Neural cell (in vitro differentiated cells): ENCODE results near the gene HPCA. TPM values are rescaled to one million over a fixed set of nuclear protein-coding genes. Genes with fewer than 3 reads are reported as not detected.

Experiments
- H2AFZ ChIP-seq: fragments of 200-600, 300-800 bp; sonication (generic), shearing (Covaris generic); 2 replicates; pipeline ENCODE4 v1.6.0; 2014; ENCODE audit warnings: low read depth, mild to moderate bottlenecking, antibody characterized with exemption, low read length, moderate library complexity
- H3F3A ChIP-seq: fragments of 200-600 bp; shearing (Covaris generic); 2 replicates; pipeline ENCODE4 v1.6.1; 2016; ENCODE audit warnings: mild to moderate bottlenecking, moderate library complexity, mixed read lengths, antibody characterized with exemption, low read length; ENCODE audit not compliant: insufficient read depth, poor library complexity, severe bottlenecking
- H3K27ac ChIP-seq: fragments of 200-600, 300-800 bp; sonication (generic), shearing (Covaris generic); 2 replicates; pipeline ENCODE4 v1.5.1; 2014; ENCODE audit warnings: mild to moderate bottlenecking, low read length, moderate library complexity
- H3K27me3 ChIP-seq: fragments of 300-800, 200-600 bp; sonication (generic), shearing (Covaris generic); 2 replicates; pipeline ENCODE4 v1.6.0; 2014; ENCODE audit warnings: mild to moderate bottlenecking, low read depth, low read length, moderate library complexity; ENCODE audit not compliant: insufficient read depth
- H3K36me3 ChIP-seq: fragments of 300-800, 200-600 bp; sonication (generic), shearing (Covaris generic); 2 replicates; pipeline ENCODE4 v1.5.1; 2014; ENCODE audit warnings: mild to moderate bottlenecking, antibody characterized with exemption, low read length, moderate library complexity; ENCODE audit not compliant: insufficient read depth
- H3K4me2 ChIP-seq: fragments of 300-800, 200-600 bp; sonication (generic), shearing (Covaris generic); 2 replicates; pipeline ENCODE4 v1.6.0; 2014; ENCODE audit warnings: mild to moderate bottlenecking, low read length
- H3K4me3 ChIP-seq: fragments of 300-800, 200-600 bp; sonication (generic), shearing (Covaris generic); 2 replicates; pipeline ENCODE4 v1.5.1; 2014; ENCODE audit warnings: mild to moderate bottlenecking, low read length, moderate library complexity
- H3K79me2 ChIP-seq: fragments of 200-600 bp; shearing (Covaris generic); replicated peaks from 2 replicates; pipeline ENCODE4 v1.6.0; 2014; ENCODE audit warnings: mild to moderate bottlenecking, low read length, moderate library complexity; ENCODE audit not compliant: insufficient read depth
- H3K9ac ChIP-seq: fragments of 300-800, 200-600 bp; sonication (generic), shearing (Covaris generic); 2 replicates; pipeline ENCODE4 v1.6.1; 2016; ENCODE audit warnings: mild to moderate bottlenecking, low read length, mixed read lengths
- H3K9me2 ChIP-seq: fragments of 200-600 bp; shearing (Covaris generic); 2 replicates; pipeline ENCODE4 v1.6.1; 2016; ENCODE audit warnings: mild to moderate bottlenecking, low read length, mixed read lengths; ENCODE audit not compliant: insufficient read depth
- H3K9me3 ChIP-seq: fragments of 200-600, 300-800 bp; sonication (generic), shearing (Covaris generic); 2 replicates; pipeline ENCODE4 v1.6.1; 2016; ENCODE audit warnings: mild to moderate bottlenecking, mixed run types, low read length, moderate library complexity, mixed read lengths
- H4K20me1 ChIP-seq: fragments of 200-600 bp; shearing (Covaris generic); 2 replicates; pipeline ENCODE4 v1.6.1; 2016; ENCODE audit warnings: mild to moderate bottlenecking, mixed run types; ENCODE audit not compliant: insufficient read depth
- CTCF ChIP-seq: fragments of 450-650 bp; IDR thresholded peaks from 2 replicates; pipeline ENCODE4 v1.5.1; 2014; ENCODE audit warnings: antibody characterized with exemption, mild to moderate bottlenecking, moderate library complexity; ENCODE audit not compliant: poor library complexity, severe bottlenecking
- EP300 ChIP-seq: fragments of 450-650 bp; conservative IDR thresholded peaks from 2 replicates; pipeline ENCODE4 v1.6.1; 2014; ENCODE audit warnings: antibody characterized with exemption, mild to moderate bottlenecking, moderate library complexity; ENCODE audit not compliant: poor library complexity, severe bottlenecking
- POLR2AphosphoS5 ChIP-seq: IDR thresholded peaks from 2 replicates; pipeline ENCODE4 v1.6.1; 2012
- RAD21 ChIP-seq: fragments of 450-650 bp; conservative IDR thresholded peaks from 2 replicates; pipeline ENCODE4 v1.6.1; 2014; ENCODE audit warnings: antibody characterized with exemption, mild to moderate bottlenecking, moderate library complexity
- REST ChIP-seq: IDR thresholded peaks from 2 replicates; pipeline ENCODE4 v1.6.1; 2012; ENCODE audit warnings: borderline replicate concordance
- SMC3 ChIP-seq: fragments of 450-650 bp; conservative IDR thresholded peaks from 2 replicates; pipeline ENCODE4 v1.6.1; 2014; ENCODE audit warnings: antibody characterized with exemption, mild to moderate bottlenecking, moderate library complexity; ENCODE audit not compliant: poor library complexity
- polyA plus RNA-seq: library from polyadenylated mRNA; depleted of rRNA; stranded (reverse); fragments of >200 nt; gene quantifications from 2 replicates; pipeline ENCODE4 v1.2.3, GENCODE V29; 2014

HPCA gene
- polyA plus RNA-seq, 1 donor from 2014 or later = 1.9 TPM

DNA sequence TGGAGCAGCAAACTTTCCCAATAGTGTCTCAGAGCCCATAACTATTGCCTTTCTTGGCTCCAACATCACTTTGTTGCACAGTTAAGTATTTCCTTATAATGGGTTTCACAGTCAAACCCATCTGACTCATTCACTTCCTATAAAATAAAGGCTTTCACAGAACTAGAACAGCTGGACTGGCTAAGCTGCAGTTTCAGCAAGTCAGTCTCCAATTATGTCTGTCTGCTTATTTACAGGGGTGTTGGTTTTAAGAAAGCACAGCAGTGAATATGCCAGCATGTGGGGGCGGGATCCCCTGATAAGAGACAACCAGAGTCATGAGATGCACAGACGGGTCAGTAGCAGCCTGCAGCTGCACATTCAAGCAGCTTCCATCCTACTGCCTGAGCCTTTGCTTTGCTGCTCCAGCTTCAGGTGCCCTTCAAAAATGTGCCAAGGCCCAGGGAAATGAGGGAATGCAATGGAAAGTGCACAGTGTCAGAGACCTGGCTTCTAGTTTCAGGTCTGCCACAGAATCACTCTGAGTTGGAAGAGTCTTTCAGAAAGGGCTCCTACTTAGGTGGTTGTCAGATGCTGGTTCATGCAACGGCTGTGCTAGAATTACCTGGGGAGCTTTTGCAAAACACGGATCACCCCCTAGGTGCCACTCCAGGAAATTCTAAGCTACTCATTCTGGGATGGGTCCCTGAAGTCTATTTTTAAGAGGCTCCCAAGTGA is 53.5 kb downstream of the HPCA start (continued):
- no peak for TF ChIP-seq EP300
- no peak for TF ChIP-seq SMC3

DNA sequence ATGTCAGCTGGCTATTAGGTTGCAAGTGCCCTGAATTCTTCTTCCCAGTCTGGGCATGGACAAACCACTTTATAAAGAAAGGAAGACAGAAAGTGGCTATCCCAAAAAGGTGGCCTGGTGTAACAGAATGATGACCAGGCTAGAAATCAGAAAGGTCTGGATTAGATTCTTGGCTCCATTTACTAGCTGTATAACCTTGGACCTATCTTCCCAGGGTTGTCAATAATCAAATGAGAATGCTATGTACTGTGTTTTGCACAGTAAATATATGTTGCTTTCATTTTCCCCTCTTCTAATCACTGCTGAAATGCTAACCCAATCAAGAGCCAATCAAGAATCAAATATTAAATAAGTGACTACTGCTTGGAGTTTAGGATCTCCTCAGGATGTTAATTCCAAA is 57.9 kb downstream of the HPCA start:
- no peaks in the 10 kb centered on the region for H3K27me3 ChIP-seq
- no peak overlapping the region for H2AFZ ChIP-seq
- peaks cover 4% of the 10 kb centered on the region for H3K36me3 ChIP-seq
- no peak overlapping the region for H3K27ac ChIP-seq
- H3K4me3 ChIP-seq = no peak overlapping the region
- H3K4me2 ChIP-seq = no peak overlapping the region
- TF ChIP-seq SMC3 = no peak
- no peak for TF ChIP-seq RAD21
- no peak for TF ChIP-seq POLR2AphosphoS5
- TF ChIP-seq REST = no peak
- no peak for TF ChIP-seq CTCF
- no peaks in the 10 kb centered on the region for H4K20me1 ChIP-seq
- no peak overlapping the region for H3K9ac ChIP-seq
- H3F3A ChIP-seq = no peaks in the 10 kb centered on the region
- H3K9me3 ChIP-seq = no peaks in the 10 kb centered on the region
- H3K79me2 ChIP-seq = no peaks in the 10 kb centered on the region
- H3K9me2 ChIP-seq = no peaks in the 10 kb centered on the region

Other genes starting within 250 kb of the HPCA start
- 84.1 and 96.7 TPM in 2 replicates for gene ZBTB8OS, start 235.9 kb upstream of the HPCA start, polyA plus RNA-seq
- gene RBBP4, start 235.3 kb upstream of the HPCA start, polyA plus RNA-seq = 253 and 270 TPM in 2 replicates
- gene SYNC, start 183.7 kb upstream of the HPCA start, polyA plus RNA-seq = not detected in 2 replicates
- 40.1 and 49.4 TPM in 2 replicates for gene YARS1, start 69.1 kb upstream of the HPCA start, polyA plus RNA-seq
- gene S100PBP, start 68.8 kb upstream of the HPCA start, polyA plus RNA-seq = 63.4 and 77.0 TPM in 2 replicates
- 20.5 and 21.6 TPM in 2 replicates for gene FNDC5, start 15.6 kb upstream of the HPCA start, polyA plus RNA-seq
- gene TMEM54, start 14.9 kb downstream of the HPCA start, polyA plus RNA-seq = 2.1 TPM in 1 of 2 replicates, not detected in the other
- 22.1 and 30.8 TPM in 2 replicates for gene RNF19B, start 78.3 kb downstream of the HPCA start, polyA plus RNA-seq
- gene AK2, start 150.4 kb downstream of the HPCA start, polyA plus RNA-seq = 90.1 and 107 TPM in 2 replicates
- gene AZIN2, start 194.7 kb downstream of the HPCA start, polyA plus RNA-seq = 22.5 and 22.7 TPM in 2 replicates